Measurements from ENCODE around the gene CACNA2D4. TPM values are rescaled to one million over a fixed set of nuclear protein-coding genes. Genes with fewer than 3 reads are reported as not detected.

Gene CACNA2D4
- total RNA-seq, 1 donor = 0.72 TPM

DNA sequence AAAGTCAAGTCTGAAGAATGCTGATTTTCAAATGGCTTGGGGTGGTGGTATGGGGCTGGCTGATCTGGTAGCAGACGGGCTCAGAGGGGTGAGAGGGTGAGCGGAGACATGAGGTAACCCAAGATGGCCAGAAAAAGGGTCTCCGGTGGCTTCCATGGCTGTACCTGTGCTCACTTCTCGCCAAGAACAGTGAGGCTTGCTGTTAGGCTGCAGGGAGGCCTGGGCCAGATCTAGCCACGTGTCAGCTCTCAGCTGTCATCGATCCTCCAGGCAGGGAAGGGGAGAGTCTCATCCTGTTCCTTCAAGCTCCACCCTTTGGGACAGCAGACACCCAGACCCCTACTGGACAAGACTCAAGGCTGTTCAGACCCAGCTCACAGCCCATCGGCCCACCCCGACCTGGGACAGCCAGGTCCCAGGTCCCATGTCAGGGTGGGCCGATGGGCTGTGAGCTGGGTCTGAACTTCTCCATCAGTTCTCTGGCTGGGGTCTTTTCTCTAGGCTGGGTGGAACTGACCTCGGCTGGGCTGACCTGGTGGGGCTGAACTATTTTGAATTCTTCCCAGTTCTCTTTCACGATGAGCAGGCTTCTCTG lies 89.0 kb downstream of the CACNA2D4 start:
- Histone ChIP-seq H3K27me3 (ENCODE audit: insufficient read depth, low read length) (peaks cover 39% of the 10 kb centered on the region), H3K4me2 (ENCODE audit: insufficient read depth, low read length) (no peak overlapping the region), H4K20me1 (ENCODE audit: insufficient read depth, low read length) (peaks cover 3% of the 10 kb centered on the region), H3K4me3 (ENCODE audit: insufficient read depth, low read length) (no peak overlapping the region), H3K4me1 (ENCODE audit: insufficient read depth, low read length) (no peaks in the 10 kb centered on the region), H3K9me3 (ENCODE audit: low read depth, low read length) (no peaks in the 10 kb centered on the region), H3K79me2 (ENCODE audit: insufficient read depth, low read length) (no peaks in the 10 kb centered on the region), H3K27ac (ENCODE audit: low read depth, low read length) (no peak overlapping the region), H3K36me3 (ENCODE audit: insufficient read depth, low read length) (no peaks in the 10 kb centered on the region), H2AFZ (ENCODE audit: low read length) (no peak overlapping the region)
- TF ChIP-seq, protein P1, sequence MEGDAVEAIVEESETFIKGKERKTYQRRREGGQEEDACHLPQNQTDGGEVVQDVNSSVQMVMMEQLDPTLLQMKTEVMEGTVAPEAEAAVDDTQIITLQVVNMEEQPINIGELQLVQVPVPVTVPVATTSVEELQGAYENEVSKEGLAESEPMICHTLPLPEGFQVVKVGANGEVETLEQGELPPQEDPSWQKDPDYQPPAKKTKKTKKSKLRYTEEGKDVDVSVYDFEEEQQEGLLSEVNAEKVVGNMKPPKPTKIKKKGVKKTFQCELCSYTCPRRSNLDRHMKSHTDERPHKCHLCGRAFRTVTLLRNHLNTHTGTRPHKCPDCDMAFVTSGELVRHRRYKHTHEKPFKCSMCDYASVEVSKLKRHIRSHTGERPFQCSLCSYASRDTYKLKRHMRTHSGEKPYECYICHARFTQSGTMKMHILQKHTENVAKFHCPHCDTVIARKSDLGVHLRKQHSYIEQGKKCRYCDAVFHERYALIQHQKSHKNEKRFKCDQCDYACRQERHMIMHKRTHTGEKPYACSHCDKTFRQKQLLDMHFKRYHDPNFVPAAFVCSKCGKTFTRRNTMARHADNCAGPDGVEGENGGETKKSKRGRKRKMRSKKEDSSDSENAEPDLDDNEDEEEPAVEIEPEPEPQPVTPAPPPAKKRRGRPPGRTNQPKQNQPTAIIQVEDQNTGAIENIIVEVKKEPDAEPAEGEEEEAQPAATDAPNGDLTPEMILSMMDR (IDR thresholded peaks at IDR 0.05; ENCODE audit: extremely low read depth, low read depth, low read length) = no peak
- DNase-seq (ENCODE audit: insufficient read length, low spot score, missing footprints) = peak; percentile 77

DNA sequence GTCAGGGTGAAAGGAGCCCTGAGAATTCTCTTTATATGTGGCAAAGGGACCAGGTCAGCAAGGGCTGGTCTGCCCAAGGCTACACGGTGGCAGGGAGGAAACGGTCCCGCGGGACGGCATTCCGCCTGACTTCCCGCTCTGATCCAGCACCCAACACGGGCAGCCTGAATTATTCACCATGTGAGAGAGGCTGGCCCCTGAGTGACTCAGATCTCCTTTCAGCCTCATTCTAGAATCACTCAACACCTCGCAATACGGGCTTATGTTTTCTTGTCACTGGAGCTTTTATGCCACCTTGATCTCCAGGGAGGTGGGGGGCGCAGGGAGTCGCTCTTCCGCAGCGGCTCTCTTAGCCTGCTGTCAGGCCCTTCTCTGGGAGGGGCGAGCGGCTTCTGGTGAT lies 89.6 kb downstream of the CACNA2D4 start:
- TF ChIP-seq, protein P1 (IDR thresholded peaks at IDR 0.05; ENCODE audit: extremely low read depth, low read depth, low read length) = no peak
- Histone ChIP-seq H3K27me3 (ENCODE audit: insufficient read depth, low read length) (peaks cover 41% of the 10 kb centered on the region), H3K4me1 (ENCODE audit: insufficient read depth, low read length) (no peaks in the 10 kb centered on the region), H2AFZ (ENCODE audit: low read length) (no peak overlapping the region), H3K79me2 (ENCODE audit: insufficient read depth, low read length) (no peaks in the 10 kb centered on the region), H3K4me2 (ENCODE audit: insufficient read depth, low read length) (no peak overlapping the region), H3K9me3 (ENCODE audit: low read depth, low read length) (no peaks in the 10 kb centered on the region), H3K27ac (ENCODE audit: low read depth, low read length) (no peak overlapping the region), H3K36me3 (ENCODE audit: insufficient read depth, low read length) (no peaks in the 10 kb centered on the region), H3K4me3 (ENCODE audit: insufficient read depth, low read length) (no peak overlapping the region), H4K20me1 (ENCODE audit: insufficient read depth, low read length) (peaks cover 3% of the 10 kb centered on the region)
- DNase-seq (ENCODE audit: insufficient read length, low spot score, missing footprints) = no peak

- Histone ChIP-seq H2AFZ (ENCODE audit: low read length) (no peak overlapping the region), H3K27me3 (ENCODE audit: insufficient read depth, low read length) (peaks cover 43% of the 10 kb centered on the region), H3K9me3 (ENCODE audit: low read depth, low read length) (no peaks in the 10 kb centered on the region), H3K36me3 (ENCODE audit: insufficient read depth, low read length) (no peaks in the 10 kb centered on the region), H3K4me3 (ENCODE audit: insufficient read depth, low read length) (no peak overlapping the region), H3K4me2 (ENCODE audit: insufficient read depth, low read length) (no peak overlapping the region), H3K79me2 (ENCODE audit: insufficient read depth, low read length) (no peaks in the 10 kb centered on the region), H3K4me1 (ENCODE audit: insufficient read depth, low read length) (no peaks in the 10 kb centered on the region), H4K20me1 (ENCODE audit: insufficient read depth, low read length) (peaks cover 3% of the 10 kb centered on the region), H3K27ac (ENCODE audit: low read depth, low read length) (no peak overlapping the region)
- TF ChIP-seq, protein P1 (IDR thresholded peaks at IDR 0.05; ENCODE audit: extremely low read depth, low read depth, low read length) = no peak
- DNase-seq (ENCODE audit: insufficient read length, low spot score, missing footprints) = no peak
Observed at GRCh38 chr12:1827826-1828805, 90.3 kb downstream of the CACNA2D4 start.
